Measurements from ENCODE around the gene FXYD2. TPM values are rescaled to one million over a fixed set of nuclear protein-coding genes. Genes with fewer than 3 reads are reported as not detected.

FXYD2 gene
- total and polyA plus RNA-seq, 2 of the 13 experiments (the other 11 are each of a cell fraction or from before 2014, with no cell fraction given) = 45.9 to 106 TPM

GRCh38 chr11:117793583-117793982 lies 31.0 kb downstream of the FXYD2 start:
- Histone ChIP-seq H3K27me3 (ENCODE audit: control insufficient read depth in 1 of 2, insufficient read depth in 2 of 2, low read length in 2 of 2) (peaks cover 5 to 29% of the 10 kb centered on the region in 2 experiments; a peak in 4 of 5 replicates), H3K4me2 (ENCODE audit: low read depth, low read length) (no peak overlapping the region), H3K27ac (ENCODE audit: extremely low read length, insufficient read depth, low read length) (no peak overlapping the region), H2AFZ (ENCODE audit: low read length) (no peak overlapping the region), H4K20me1 (ENCODE audit: insufficient read depth, low read length) (no peaks in the 10 kb centered on the region), H3K4me1 (ENCODE audit: insufficient read depth, low read length) (0 out of 2 replicates have a peak, but pooled peaks cover 6% of the 10 kb centered on the region), H3K4me3 (replicated peaks in 1 of 3; ENCODE audit: insufficient read depth in 1 of 3, low read depth in 2 of 3, low read length in 3 of 3) (no peak overlapping the region), H3K36me3 (replicated peaks in 1 of 2; ENCODE audit: control insufficient read depth in 1 of 2, insufficient read depth in 2 of 2, low read length in 2 of 2) (no peaks in the 10 kb centered on the region), H3K79me2 (ENCODE audit: insufficient read depth, low read length) (no peaks in the 10 kb centered on the region), H3K9me3 (ENCODE audit: low read length) (no peaks in the 10 kb centered on the region), H3K9ac (ENCODE audit: insufficient read depth, low read depth, low read length) (no peak overlapping the region)
- ChIA-PET POLR2A (no interaction called here), CTCF (ENCODE audit: low intra/inter-chr PET ratio, low total read pairs) (no interaction called here)
- DNase-seq (ENCODE audit: low spot score) (no peak), FAIRE-seq (no peak), ATAC-seq (no peak)
- in situ Hi-C loops (cut with HindIII; ENCODE audit: extremely low pct_ligation_motif_present, low pct_unique_long_range_greater_than_20kb) = no loop called here
- TF ChIP-seq ERF (CRISPR knock-in tag; IDR thresholded peaks at IDR 0.05) (no peak), ELF4 (CRISPR knock-in tag; IDR thresholded peaks at IDR 0.05; ENCODE audit: borderline replicate concordance) (no peak), ZNF713 (CRISPR knock-in tag; IDR thresholded peaks at IDR 0.05) (no peak), ZNF841 (CRISPR knock-in tag; IDR thresholded peaks at IDR 0.05; ENCODE audit: borderline replicate concordance) (no peak), ZMAT3 (CRISPR knock-in tag; conservative IDR thresholded peaks at IDR 0.05) (no peak), ESRRA (CRISPR knock-in tag; IDR thresholded peaks at IDR 0.05; ENCODE audit: low read depth) (no peak), ONECUT2 (CRISPR knock-in tag; IDR thresholded peaks at IDR 0.05) (no peak), RBFOX2 (IDR thresholded peaks at IDR 0.05; ENCODE audit: low read depth, low read length) (no peak), ZNF589 (CRISPR knock-in tag; conservative IDR thresholded peaks at IDR 0.05) (no peak), ZNF207 (IDR thresholded peaks at IDR 0.05; ENCODE audit: borderline replicate concordance) (no peak), TEAD2 (CRISPR knock-in tag; IDR thresholded peaks at IDR 0.05) (no peak), NAIF1 (CRISPR knock-in tag; IDR thresholded peaks at IDR 0.05; ENCODE audit: borderline replicate concordance) (no peak), SP4 (CRISPR knock-in tag; IDR thresholded peaks at IDR 0.05) (no peak), SOX6 (IDR thresholded peaks at IDR 0.05) (no peak), SOX6 (CRISPR knock-in tag; IDR thresholded peaks at IDR 0.05) (no peak)
- 64% methylated on average over 9 of the region's 9 CpGs for WGBS (ENCODE audit: low lambda C conversion rate)
- BruUV-seq (replicated peaks) = no TSS peak
- intact Hi-C loops (cut with micrococcal nuclease; ENCODE audit: unreplicated experiment) = no loop called here

Data from HepG2 (cell line).